Keratinocyte (primary cell): ENCODE measurements around the gene NTMT1.

Experiments
- CTCF ChIP-seq, 3 experiments: IDR thresholded peaks in 1 of 3; conservative IDR thresholded peaks in 1 of 3; optimal IDR thresholded peaks in 1 of 3; 2 replicates in 2 of 3; 3 replicates in 1 of 3; pipeline versions ENCODE3 to v1.5.1; 2011; ENCODE audit warnings: low read length in 3 of 3, mild to moderate bottlenecking in 3 of 3, moderate library complexity in 2 of 3, control low read depth in 1 of 3, inconsistent platforms in 1 of 3; ENCODE audit not compliant: insufficient read depth in 2 of 3; ENCODE audit errors: extremely low read depth in 1 of 3
- EZH2 ChIP-seq: IDR thresholded peaks from one replicate; pipeline ENCODE4 v1.6.1; 2012; ENCODE audit warnings: inconsistent platforms, mild to moderate bottlenecking, low read length, moderate library complexity

- TF ChIP-seq CTCF (optimal IDR thresholded peaks at IDR 0.05 in 1 of 3, IDR thresholded peaks at IDR 0.05 in 1 of 3, conservative IDR thresholded peaks at IDR 0.05 in 1 of 3; ENCODE audit: extremely low read depth in 1 of 3, insufficient read depth in 2 of 3, low read length in 3 of 3) (no peak), EZH2 (no peak)
Observed at GRCh38 chr9:129598089-129598596, 27.8 kb upstream of the NTMT1 start.
